ENCODE data around the gene HOMER2.

HOMER2 gene

GRCh38 chr15:82928711-82929110 is 23.8 kb downstream of the HOMER2 start:
- no peak for DNase-seq (ENCODE audit: low read depth)

GRCh38 chr15:82923744-82924143 is 28.8 kb downstream of the HOMER2 start:
- DNase-seq (ENCODE audit: low read depth) = no peak

GRCh38 chr15:82922737-82923136 is 29.8 kb downstream of the HOMER2 start:
- DNase-seq (ENCODE audit: low read depth) = no peak

GRCh38 chr15:82921939-82922338 is 30.6 kb downstream of the HOMER2 start:
- DNase-seq (ENCODE audit: low read depth) = no peak

- no peak for DNase-seq (ENCODE audit: low read depth)
These were observed 31.3 kb downstream of the HOMER2 start for GRCh38 chr15:82921242-82921641.

- no peak for DNase-seq (ENCODE audit: low read depth)
These were observed 33.2 kb downstream of the HOMER2 start for GRCh38 chr15:82919231-82919886.

GRCh38 chr15:82918607-82919230 is 33.8 kb downstream of the HOMER2 start:
- no peak for DNase-seq (ENCODE audit: low read depth)

- no peak for DNase-seq (ENCODE audit: low read depth)
These were observed 34.4 kb downstream of the HOMER2 start for GRCh38 chr15:82918162-82918561.

- no peak for DNase-seq (ENCODE audit: low read depth)
These were observed 35.3 kb downstream of the HOMER2 start for GRCh38 chr15:82917249-82917648.

- DNase-seq (ENCODE audit: low read depth) = no peak
These were observed 36.2 kb downstream of the HOMER2 start for GRCh38 chr15:82916161-82916952.

GRCh38 chr15:82914396-82914795 is 38.1 kb downstream of the HOMER2 start:
- no peak for DNase-seq (ENCODE audit: low read depth)

- no peak for DNase-seq (ENCODE audit: low read depth)
These were observed 41.1 kb downstream of the HOMER2 start for GRCh38 chr15:82911458-82911857.

- DNase-seq (ENCODE audit: low read depth) = no peak
These were observed 41.8 kb downstream of the HOMER2 start for GRCh38 chr15:82910721-82911120.

- DNase-seq (ENCODE audit: low read depth) = no peak
These were observed 43.3 kb downstream of the HOMER2 start for GRCh38 chr15:82909080-82909815.

GRCh38 chr15:82907350-82907749 is 45.2 kb downstream of the HOMER2 start:
- DNase-seq (ENCODE audit: low read depth) = no peak

GRCh38 chr15:82904574-82904973 is 47.9 kb downstream of the HOMER2 start:
- no peak for DNase-seq (ENCODE audit: low read depth)

GRCh38 chr15:82903511-82903910 is 49.0 kb downstream of the HOMER2 start:
- DNase-seq (ENCODE audit: low read depth) = no peak

GRCh38 chr15:82901114-82901805 is 51.3 kb downstream of the HOMER2 start:
- DNase-seq (ENCODE audit: low read depth) = no peak

- no peak for DNase-seq (ENCODE audit: low read depth)
These were observed 51.9 kb downstream of the HOMER2 start for GRCh38 chr15:82900511-82901060.

- no peak for DNase-seq (ENCODE audit: low read depth)
These were observed 53.6 kb downstream of the HOMER2 start for GRCh38 chr15:82898961-82899360.

- DNase-seq (ENCODE audit: low read depth) = no peak
These were observed 56.5 kb downstream of the HOMER2 start for GRCh38 chr15:82895983-82896382.

Measured in ELR (cell line).